Neural progenitor cell (in vitro differentiated cells): ENCODE measurements around the gene ZMIZ1. TPM values are rescaled to one million over a fixed set of nuclear protein-coding genes. Genes with fewer than 3 reads are reported as not detected.
A peak's percentile ranks its signal among the peaks of the same experiment; 100 is the strongest.

Experiments used
- DNase-seq: peaks from one replicate; pipeline ENCODE4 v3.0.0-alpha.2; 2016; ENCODE audit warnings: low spot score
- H2AFZ ChIP-seq: fragments of 200-600 bp; sonication (generic); replicated peaks from 2 replicates; pipeline ENCODE4 v1.6.1; 2016; ENCODE audit warnings: antibody characterized with exemption
- H3F3A ChIP-seq: fragments of 200-600 bp; sonication (generic); 2 replicates; pipeline ENCODE4 v1.6.1; 2016; ENCODE audit warnings: antibody characterized with exemption, low read depth
- H3K27ac ChIP-seq: fragments of 200-600 bp; sonication (generic); 2 replicates; pipeline ENCODE4 v1.5.1; 2016; ENCODE audit warnings: mild to moderate bottlenecking
- H3K27me3 ChIP-seq: fragments of 200-600 bp; sonication (generic); 2 replicates; pipeline ENCODE4 v1.6.1; 2016; ENCODE audit warnings: mild to moderate bottlenecking, moderate library complexity
- H3K36me3 ChIP-seq: fragments of 200-600 bp; sonication (generic); 2 replicates; pipeline ENCODE4 v1.5.1; 2016
- H3K4me1 ChIP-seq: fragments of 200-600 bp; sonication (generic); 2 replicates; pipeline ENCODE4 v1.6.1; 2016; ENCODE audit warnings: mixed run types
- H3K4me2 ChIP-seq: fragments of 200-600 bp; sonication (generic); 2 replicates; pipeline ENCODE4 v1.6.1; 2016
- H3K4me3 ChIP-seq: fragments of 200-600 bp; sonication (generic); 2 replicates; pipeline ENCODE4 v1.5.1; 2016
- H3K79me2 ChIP-seq: fragments of 200-600 bp; sonication (generic); 2 replicates; pipeline ENCODE4 v1.6.1; 2016; ENCODE audit warnings: low read depth
- H3K9ac ChIP-seq: fragments of 200-600 bp; sonication (generic); 2 replicates; pipeline ENCODE4 v1.6.1; 2016
- H3K9me3 ChIP-seq: fragments of 200-600 bp; sonication (generic); 2 replicates; pipeline ENCODE4 v1.5.1; 2016; ENCODE audit warnings: low read depth
- H4K20me1 ChIP-seq: fragments of 200-600 bp; sonication (generic); 2 replicates; pipeline ENCODE4 v1.6.1; 2016; ENCODE audit warnings: low read depth
- H3K27ac Mint-ChIP-seq: 3 replicates; pipeline ENCODE4 v1.8.0; 2021; ENCODE audit warnings: mixed read lengths
- H3K27me3 Mint-ChIP-seq: 2 replicates; pipeline ENCODE4 v1.8.0; 2022; ENCODE audit warnings: low read depth, mild to moderate bottlenecking, inconsistent platforms, moderate library complexity, mixed read lengths; ENCODE audit not compliant: insufficient read depth
- H3K36me3 Mint-ChIP-seq: 3 replicates; pipeline ENCODE4 v1.8.0; 2021; ENCODE audit warnings: mixed read lengths
- H3K4me1 Mint-ChIP-seq: 3 replicates; pipeline ENCODE4 v1.8.0; 2021; ENCODE audit warnings: mixed read lengths
- H3K4me3 Mint-ChIP-seq: 3 replicates; pipeline ENCODE4 v1.8.0; 2021; ENCODE audit warnings: mild to moderate bottlenecking, moderate library complexity, mixed read lengths
- H3K9me3 Mint-ChIP-seq: 3 replicates; pipeline ENCODE4 v1.8.0; 2020; ENCODE audit warnings: mixed read lengths
- EZH2 ChIP-seq: fragments of 200-600 bp; sonication (generic); IDR thresholded peaks from 2 replicates; pipeline ENCODE4 v1.6.1; 2017; ENCODE audit warnings: antibody characterized with exemption, mild to moderate bottlenecking, moderate library complexity
- EZH2phosphoT487 ChIP-seq: fragments of 200-600 bp; sonication (generic); IDR thresholded peaks from 2 replicates; pipeline ENCODE4 v1.6.1; 2017; ENCODE audit warnings: antibody characterized with exemption
- total RNA-seq: library from RNA; depleted of rRNA; stranded (reverse); fragments of >200 nt; gene quantifications from 2 replicates; pipeline ENCODE4 v1.2.3, GENCODE V29; 2015; ENCODE audit warnings: low replicate concordance
- TF ChIP-seq, protein P1 (sequence below): fragments of 200-600 bp; sonication (generic); IDR thresholded peaks from 2 replicates; pipeline ENCODE4 v1.5.1; 2017; ENCODE audit warnings: antibody characterized with exemption, mild to moderate bottlenecking

ZMIZ1 gene, protein sequence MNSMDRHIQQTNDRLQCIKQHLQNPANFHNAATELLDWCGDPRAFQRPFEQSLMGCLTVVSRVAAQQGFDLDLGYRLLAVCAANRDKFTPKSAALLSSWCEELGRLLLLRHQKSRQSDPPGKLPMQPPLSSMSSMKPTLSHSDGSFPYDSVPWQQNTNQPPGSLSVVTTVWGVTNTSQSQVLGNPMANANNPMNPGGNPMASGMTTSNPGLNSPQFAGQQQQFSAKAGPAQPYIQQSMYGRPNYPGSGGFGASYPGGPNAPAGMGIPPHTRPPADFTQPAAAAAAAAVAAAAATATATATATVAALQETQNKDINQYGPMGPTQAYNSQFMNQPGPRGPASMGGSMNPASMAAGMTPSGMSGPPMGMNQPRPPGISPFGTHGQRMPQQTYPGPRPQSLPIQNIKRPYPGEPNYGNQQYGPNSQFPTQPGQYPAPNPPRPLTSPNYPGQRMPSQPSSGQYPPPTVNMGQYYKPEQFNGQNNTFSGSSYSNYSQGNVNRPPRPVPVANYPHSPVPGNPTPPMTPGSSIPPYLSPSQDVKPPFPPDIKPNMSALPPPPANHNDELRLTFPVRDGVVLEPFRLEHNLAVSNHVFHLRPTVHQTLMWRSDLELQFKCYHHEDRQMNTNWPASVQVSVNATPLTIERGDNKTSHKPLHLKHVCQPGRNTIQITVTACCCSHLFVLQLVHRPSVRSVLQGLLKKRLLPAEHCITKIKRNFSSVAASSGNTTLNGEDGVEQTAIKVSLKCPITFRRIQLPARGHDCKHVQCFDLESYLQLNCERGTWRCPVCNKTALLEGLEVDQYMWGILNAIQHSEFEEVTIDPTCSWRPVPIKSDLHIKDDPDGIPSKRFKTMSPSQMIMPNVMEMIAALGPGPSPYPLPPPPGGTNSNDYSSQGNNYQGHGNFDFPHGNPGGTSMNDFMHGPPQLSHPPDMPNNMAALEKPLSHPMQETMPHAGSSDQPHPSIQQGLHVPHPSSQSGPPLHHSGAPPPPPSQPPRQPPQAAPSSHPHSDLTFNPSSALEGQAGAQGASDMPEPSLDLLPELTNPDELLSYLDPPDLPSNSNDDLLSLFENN
- 5.8 and 12.3 TPM in 2 replicates for total RNA-seq

DNA sequence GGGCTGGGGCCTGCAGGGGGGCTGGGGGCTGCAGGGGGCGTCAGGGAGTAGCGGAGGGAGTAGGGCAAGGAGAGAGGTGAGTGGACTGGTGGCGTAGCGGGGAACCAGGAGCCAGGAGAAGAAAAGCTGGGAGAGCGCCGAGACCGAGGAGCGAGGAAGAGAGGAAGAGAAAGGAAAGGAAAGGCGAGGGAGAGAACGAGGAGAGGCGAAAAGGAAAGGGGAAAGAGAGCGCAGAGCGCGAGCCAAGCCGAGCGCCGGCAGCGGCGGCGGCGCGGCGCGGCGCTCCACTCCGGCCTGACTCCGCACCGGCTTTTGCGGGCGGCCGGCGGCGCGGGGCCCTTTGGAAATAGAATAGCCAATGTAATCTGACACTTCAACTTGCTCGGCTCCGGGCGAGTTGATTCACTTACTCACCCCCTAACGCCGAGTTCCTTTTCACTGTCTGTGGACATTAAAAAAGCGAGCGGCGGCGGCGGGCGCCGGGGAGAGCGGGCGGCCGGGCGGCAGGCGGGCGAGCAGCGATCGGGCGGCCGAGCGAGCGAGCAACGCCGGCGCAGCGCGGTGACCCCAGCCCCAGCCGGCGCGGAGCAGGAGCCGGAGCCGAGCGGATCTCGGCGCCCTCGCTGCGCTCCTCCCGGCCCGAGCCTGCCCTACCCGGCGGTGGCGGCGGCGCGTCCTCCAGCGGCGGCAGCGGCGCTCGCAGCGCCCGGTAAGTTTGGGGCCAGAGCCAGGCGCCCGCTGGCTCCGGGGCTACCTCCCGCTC, at the start of gene ZMIZ1:
ZMIZ1 (plus strand) TSS at position 405 of the 763 bp plus-strand sequence. CDS start 132,667 bp downstream, outside the sequence.
- Mint-ChIP-seq H3K27me3 (peaks cover 10% of the 10 kb centered on the region), H3K36me3 (no peaks in the 10 kb centered on the region), H3K4me1 (peaks cover 39% of the 10 kb centered on the region), H3K4me3 (peak within 1 kb of the TSS; percentile 98), H3K27ac (peak within 1 kb of the TSS; percentile 84), H3K9me3 (no peaks in the 10 kb centered on the region)
- peak; percentile 95 for DNase-seq
- peaks cover 41% of the 10 kb centered on the region for H4K20me1 ChIP-seq
- peak within 1 kb of the TSS; percentile 89 for H3K27ac ChIP-seq
- H3K4me3 ChIP-seq, result peak within 1 kb of the TSS; percentile 95
- H3K9ac ChIP-seq, result peak within 1 kb of the TSS; percentile 74
- peaks cover 36% of the 10 kb centered on the region for H3F3A ChIP-seq
- peaks cover 25% of the 10 kb centered on the region for H3K27me3 ChIP-seq
- TF ChIP-seq EZH2phosphoT487, result no peak
- TF ChIP-seq, protein P1, sequence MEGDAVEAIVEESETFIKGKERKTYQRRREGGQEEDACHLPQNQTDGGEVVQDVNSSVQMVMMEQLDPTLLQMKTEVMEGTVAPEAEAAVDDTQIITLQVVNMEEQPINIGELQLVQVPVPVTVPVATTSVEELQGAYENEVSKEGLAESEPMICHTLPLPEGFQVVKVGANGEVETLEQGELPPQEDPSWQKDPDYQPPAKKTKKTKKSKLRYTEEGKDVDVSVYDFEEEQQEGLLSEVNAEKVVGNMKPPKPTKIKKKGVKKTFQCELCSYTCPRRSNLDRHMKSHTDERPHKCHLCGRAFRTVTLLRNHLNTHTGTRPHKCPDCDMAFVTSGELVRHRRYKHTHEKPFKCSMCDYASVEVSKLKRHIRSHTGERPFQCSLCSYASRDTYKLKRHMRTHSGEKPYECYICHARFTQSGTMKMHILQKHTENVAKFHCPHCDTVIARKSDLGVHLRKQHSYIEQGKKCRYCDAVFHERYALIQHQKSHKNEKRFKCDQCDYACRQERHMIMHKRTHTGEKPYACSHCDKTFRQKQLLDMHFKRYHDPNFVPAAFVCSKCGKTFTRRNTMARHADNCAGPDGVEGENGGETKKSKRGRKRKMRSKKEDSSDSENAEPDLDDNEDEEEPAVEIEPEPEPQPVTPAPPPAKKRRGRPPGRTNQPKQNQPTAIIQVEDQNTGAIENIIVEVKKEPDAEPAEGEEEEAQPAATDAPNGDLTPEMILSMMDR, result peak; percentile 41
- TF ChIP-seq EZH2, result peak; percentile 13
- no peaks in the 10 kb centered on the region for H3K9me3 ChIP-seq
- peaks cover 24% of the 10 kb centered on the region for H3K4me1 ChIP-seq
- peaks cover 47% of the 10 kb centered on the region for H3K79me2 ChIP-seq
- no peaks in the 10 kb centered on the region for H3K36me3 ChIP-seq
- peak within 1 kb of the TSS; percentile 99 for H3K4me2 ChIP-seq
- H2AFZ ChIP-seq, result peak within 1 kb of the TSS; percentile 96

DNA sequence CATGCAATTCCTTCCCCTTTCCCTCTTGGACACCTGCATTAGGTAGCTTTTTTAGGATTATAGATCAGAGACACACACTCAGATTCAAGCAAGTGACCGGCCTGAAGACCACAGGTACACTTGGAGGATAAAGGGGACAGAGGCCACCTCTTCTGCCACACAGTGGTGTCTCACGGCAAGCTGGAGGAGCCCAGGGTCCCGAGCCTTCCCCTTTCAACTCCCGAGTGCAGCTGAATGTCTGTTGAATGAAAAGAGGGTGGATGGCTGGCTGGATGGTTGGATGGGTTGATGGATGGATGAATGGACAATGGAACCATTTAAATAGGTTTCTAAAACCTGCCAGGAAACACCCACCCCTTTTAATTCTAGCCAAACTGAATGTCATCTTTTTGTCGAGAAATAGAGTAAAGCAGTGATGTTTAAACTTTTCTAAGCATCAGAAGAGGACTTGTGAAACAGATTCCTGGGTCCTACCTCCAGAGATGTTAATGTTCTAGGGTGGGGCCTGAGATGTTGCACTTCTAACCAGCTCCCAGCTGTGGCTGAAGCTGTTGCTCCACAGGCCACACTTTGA, 49.2 kb upstream of the ZMIZ1 start:
- TF ChIP-seq EZH2phosphoT487, result no peak
- no peak for TF ChIP-seq EZH2
- TF ChIP-seq, protein P1, result no peak
- Histone ChIP-seq H3K4me2 (no peak overlapping the region), H3K4me3 (no peak overlapping the region), H3K27ac (no peak overlapping the region), H4K20me1 (no peaks in the 10 kb centered on the region), H3K79me2 (no peaks in the 10 kb centered on the region), H3K27me3 (no peaks in the 10 kb centered on the region), H3K4me1 (no peaks in the 10 kb centered on the region), H3F3A (no peaks in the 10 kb centered on the region), H3K9me3 (no peaks in the 10 kb centered on the region), H3K9ac (no peak overlapping the region), H3K36me3 (no peaks in the 10 kb centered on the region), H2AFZ (no peak overlapping the region)
- no peak overlapping the region for H3K27ac Mint-ChIP-seq
- peaks cover 13% of the 10 kb centered on the region for H3K27me3 Mint-ChIP-seq
- H3K4me1 Mint-ChIP-seq, result peaks cover 22% of the 10 kb centered on the region
- peaks cover 4% of the 10 kb centered on the region for H3K9me3 Mint-ChIP-seq
- no peak for DNase-seq
- H3K4me3 Mint-ChIP-seq, result no peak overlapping the region
- no peaks in the 10 kb centered on the region for H3K36me3 Mint-ChIP-seq

DNA sequence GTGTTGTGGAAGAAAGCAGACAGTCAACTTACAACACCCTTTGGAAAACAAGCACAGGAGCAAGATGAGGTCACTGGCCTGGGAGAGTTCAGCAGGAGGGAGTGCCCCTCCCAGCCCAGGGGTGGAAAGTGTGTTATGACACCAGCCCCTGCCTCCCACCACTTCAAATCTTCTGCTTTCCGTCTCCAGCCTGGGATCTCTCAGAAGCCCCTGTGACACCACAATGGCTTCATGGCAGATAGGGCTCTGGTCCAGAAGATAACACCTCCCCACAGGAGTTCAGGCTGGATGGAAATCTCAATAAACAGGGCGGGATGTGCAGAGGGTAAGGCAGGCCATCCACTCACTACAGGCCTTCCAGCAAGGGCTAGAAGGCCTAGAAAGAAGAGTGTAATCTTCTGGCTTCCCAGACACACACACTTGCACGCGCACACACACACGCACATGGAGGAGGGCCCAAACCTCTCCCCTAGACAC, 48.7 kb upstream of the ZMIZ1 start:
- Mint-ChIP-seq H3K9me3 (peaks cover 4% of the 10 kb centered on the region), H3K4me3 (no peak overlapping the region), H3K27me3 (peaks cover 13% of the 10 kb centered on the region), H3K27ac (no peak overlapping the region), H3K4me1 (peaks cover 23% of the 10 kb centered on the region), H3K36me3 (no peaks in the 10 kb centered on the region)
- no peaks in the 10 kb centered on the region for H3K36me3 ChIP-seq
- no peak for TF ChIP-seq EZH2phosphoT487
- TF ChIP-seq EZH2, result no peak
- TF ChIP-seq, protein P1, result no peak
- no peaks in the 10 kb centered on the region for H3F3A ChIP-seq
- no peak overlapping the region for H3K9ac ChIP-seq
- no peaks in the 10 kb centered on the region for H3K79me2 ChIP-seq
- H4K20me1 ChIP-seq, result no peaks in the 10 kb centered on the region
- no peak overlapping the region for H3K27ac ChIP-seq
- DNase-seq, result no peak
- peaks cover under 1% of the 10 kb centered on the region for H3K4me1 ChIP-seq
- H3K9me3 ChIP-seq, result no peaks in the 10 kb centered on the region
- H3K27me3 ChIP-seq, result no peaks in the 10 kb centered on the region
- H3K4me3 ChIP-seq, result no peak overlapping the region
- H3K4me2 ChIP-seq, result no peak overlapping the region
- H2AFZ ChIP-seq, result no peak overlapping the region
